Nephron progenitor cell (in vitro differentiated cells): Measurements from ENCODE around the gene RNF223.
"Not testable (repeated sequence)": the region's sequence is repeated elsewhere in the genome, so short reads cannot be mapped to it uniquely, and the experiment has no call there.

Experiments
- DNase-seq: peaks from one replicate; pipeline ENCODE4 v3.0.0; 2021
- H3K27ac Mint-ChIP-seq: 2 replicates; pipeline ENCODE4 v1.8.0; 2021; ENCODE audit warnings: mild to moderate bottlenecking, moderate library complexity, mixed read lengths
- H3K27me3 Mint-ChIP-seq: 2 replicates; pipeline ENCODE4 v1.8.0; 2021; ENCODE audit warnings: mild to moderate bottlenecking, low read depth, mixed read lengths; ENCODE audit not compliant: poor library complexity
- H3K36me3 Mint-ChIP-seq: 2 replicates; pipeline ENCODE4 v1.8.0; 2021; ENCODE audit warnings: low read depth, mixed read lengths
- H3K4me1 Mint-ChIP-seq: 2 replicates; pipeline ENCODE4 v1.8.0; 2021; ENCODE audit warnings: mixed read lengths
- H3K4me3 Mint-ChIP-seq: 2 replicates; pipeline ENCODE4 v1.8.0; 2021; ENCODE audit warnings: mild to moderate bottlenecking, moderate library complexity, mixed read lengths
- H3K9me3 Mint-ChIP-seq: 2 replicates; pipeline ENCODE4 v1.8.0; 2021; ENCODE audit warnings: mild to moderate bottlenecking, moderate library complexity, mixed read lengths
- TF ChIP-seq, protein P1 (sequence below): fragments of 200-600 bp; sonication (generic); IDR thresholded peaks from 2 replicates; pipeline ENCODE4 v1.5.0; 2021; ENCODE audit warnings: antibody characterized with exemption

The RNF223 gene

DNA sequence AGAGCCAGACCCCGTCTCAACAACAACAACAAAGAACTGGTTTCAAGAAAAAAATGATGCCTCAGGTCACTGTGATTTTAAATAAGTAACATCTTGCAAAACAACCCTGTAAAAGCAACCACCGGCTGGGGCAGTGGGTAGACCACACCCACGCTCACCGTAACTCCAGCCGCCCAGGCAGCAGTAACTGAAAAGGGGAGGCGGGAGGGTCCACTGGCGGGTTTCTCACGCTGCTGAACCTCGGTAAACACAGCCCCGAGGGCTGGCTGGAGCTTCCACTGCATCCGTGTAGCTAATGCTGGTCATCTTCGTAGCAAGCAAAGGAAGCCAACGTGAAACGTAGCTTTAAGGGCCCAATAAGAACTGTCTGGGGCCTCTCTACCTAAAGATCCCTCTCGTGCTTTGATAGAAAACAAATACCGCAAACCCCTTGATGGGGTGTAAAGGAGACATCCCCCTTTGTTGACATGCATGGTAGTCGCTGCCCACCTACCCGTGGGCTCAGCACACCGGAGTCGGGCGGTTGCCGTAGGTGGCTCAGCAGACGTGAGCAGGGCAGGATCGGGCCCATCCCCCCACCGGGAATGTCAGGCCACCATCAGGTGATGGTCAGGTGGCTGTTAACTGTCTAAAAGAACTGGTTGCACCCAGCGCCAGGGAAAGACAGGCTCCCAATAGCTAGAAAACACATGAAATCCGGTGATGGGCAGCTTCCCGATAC lies 37.6 kb upstream of the RNF223 start:
- DNase-seq = no peak
- TF ChIP-seq, protein P1, sequence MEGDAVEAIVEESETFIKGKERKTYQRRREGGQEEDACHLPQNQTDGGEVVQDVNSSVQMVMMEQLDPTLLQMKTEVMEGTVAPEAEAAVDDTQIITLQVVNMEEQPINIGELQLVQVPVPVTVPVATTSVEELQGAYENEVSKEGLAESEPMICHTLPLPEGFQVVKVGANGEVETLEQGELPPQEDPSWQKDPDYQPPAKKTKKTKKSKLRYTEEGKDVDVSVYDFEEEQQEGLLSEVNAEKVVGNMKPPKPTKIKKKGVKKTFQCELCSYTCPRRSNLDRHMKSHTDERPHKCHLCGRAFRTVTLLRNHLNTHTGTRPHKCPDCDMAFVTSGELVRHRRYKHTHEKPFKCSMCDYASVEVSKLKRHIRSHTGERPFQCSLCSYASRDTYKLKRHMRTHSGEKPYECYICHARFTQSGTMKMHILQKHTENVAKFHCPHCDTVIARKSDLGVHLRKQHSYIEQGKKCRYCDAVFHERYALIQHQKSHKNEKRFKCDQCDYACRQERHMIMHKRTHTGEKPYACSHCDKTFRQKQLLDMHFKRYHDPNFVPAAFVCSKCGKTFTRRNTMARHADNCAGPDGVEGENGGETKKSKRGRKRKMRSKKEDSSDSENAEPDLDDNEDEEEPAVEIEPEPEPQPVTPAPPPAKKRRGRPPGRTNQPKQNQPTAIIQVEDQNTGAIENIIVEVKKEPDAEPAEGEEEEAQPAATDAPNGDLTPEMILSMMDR = no peak
- H3K4me3 Mint-ChIP-seq = peak overlapping the region; percentile 32

DNA sequence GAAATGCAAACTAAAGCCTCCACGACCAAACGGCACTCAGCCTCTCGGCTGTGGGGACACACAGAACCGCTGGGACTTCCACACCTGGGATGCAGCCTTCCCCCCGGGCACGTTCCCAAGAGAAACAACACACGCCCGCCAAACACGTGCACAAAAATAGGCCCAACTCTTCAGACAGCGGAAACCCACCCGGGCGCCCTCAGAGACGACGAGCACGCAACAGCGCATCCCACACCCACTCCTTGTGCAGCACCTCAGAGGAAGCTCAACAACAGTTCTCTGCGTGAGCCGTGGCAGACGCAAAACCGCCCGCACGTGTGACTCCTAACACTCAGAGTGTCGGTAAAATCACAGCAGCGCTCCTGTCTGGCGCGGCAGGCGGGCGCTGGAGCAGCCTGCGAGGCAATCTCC lies 36.5 kb upstream of the RNF223 start:
- TF ChIP-seq, protein P1 = no peak
- Mint-ChIP-seq H3K4me3 (no peak overlapping the region), H3K27me3 (peaks cover 9% of the 10 kb centered on the region), H3K36me3 (peaks cover 84% of the 10 kb centered on the region), H3K9me3 (peaks cover 76% of the 10 kb centered on the region), H3K27ac (no peak overlapping the region), H3K4me1 (peaks cover 22% of the 10 kb centered on the region)
- no peak for DNase-seq

More for the DNA sequence above, 37.6 kb upstream of the RNF223 start:
- Mint-ChIP-seq H3K27me3 (peaks cover 9% of the 10 kb centered on the region), H3K27ac (no peak overlapping the region), H3K9me3 (peaks cover 67% of the 10 kb centered on the region), H3K36me3 (peaks cover 74% of the 10 kb centered on the region), H3K4me1 (peaks cover 22% of the 10 kb centered on the region)

DNA sequence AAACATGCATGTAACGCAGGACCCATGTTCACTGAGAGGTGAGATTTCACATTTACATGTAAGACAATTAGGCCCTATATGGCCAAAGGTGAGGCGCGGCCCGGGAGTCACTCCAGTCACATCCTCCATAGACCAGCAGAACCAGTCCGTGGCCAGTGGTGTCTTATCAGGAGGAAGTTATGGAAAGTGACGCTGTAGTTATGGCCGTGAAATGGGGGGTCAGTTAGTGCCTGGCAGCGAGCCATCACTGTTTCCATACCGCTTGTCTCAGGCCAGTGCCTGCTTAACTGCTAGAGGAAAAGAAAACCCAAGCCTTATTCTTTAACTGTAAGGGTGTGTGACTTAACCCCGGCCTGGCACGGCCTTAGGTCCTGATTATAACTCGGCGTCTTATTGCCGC lies 35.6 kb upstream of the RNF223 start:
- H3K27ac Mint-ChIP-seq = no peak overlapping the region
- peaks cover 16% of the 10 kb centered on the region for H3K4me1 Mint-ChIP-seq
- no peak overlapping the region for H3K4me3 Mint-ChIP-seq
- H3K36me3 Mint-ChIP-seq = peaks cover 84% of the 10 kb centered on the region
- H3K27me3 Mint-ChIP-seq = peaks cover 9% of the 10 kb centered on the region
- peaks cover 74% of the 10 kb centered on the region for H3K9me3 Mint-ChIP-seq
- no peak for DNase-seq
- TF ChIP-seq, protein P1 = no peak

DNA sequence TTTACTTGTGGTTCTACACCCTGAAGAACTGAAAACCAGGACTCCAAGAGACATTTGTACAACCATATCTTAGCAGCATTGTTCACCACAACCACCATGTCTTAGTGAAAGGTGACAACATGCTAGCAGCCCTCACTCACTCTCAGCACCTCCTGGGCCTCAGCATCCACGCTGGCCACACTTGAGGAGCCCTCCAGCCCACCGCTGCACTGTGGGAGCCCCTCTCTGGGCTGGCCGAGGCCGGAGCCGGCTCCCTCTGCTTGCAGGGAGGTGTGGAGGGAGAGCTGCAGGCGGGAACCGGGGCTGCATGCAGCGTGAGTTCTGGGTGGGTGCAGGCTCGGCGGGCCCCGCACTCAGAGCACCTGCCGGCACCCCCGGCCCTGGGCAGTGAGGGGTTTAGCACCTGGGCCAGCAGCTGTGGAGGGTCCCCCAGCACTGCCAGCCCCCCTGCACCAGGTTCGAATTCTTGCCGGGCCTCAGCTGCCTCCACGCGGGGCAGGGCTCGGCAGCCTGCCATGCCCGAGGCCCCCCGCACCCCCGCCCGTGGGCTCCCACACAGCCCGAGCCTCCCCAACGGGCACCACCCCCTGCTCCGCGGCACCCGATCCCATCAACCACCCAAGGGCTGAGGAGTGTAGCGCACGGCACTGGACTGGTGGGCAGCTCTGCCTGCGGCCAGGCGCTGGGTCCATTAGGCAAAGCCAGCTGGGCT lies 32.6 kb upstream of the RNF223 start:
- Mint-ChIP-seq H3K9me3 (peaks cover 54% of the 10 kb centered on the region), H3K27me3 (peaks cover 8% of the 10 kb centered on the region), H3K4me1 (peaks cover 8% of the 10 kb centered on the region), H3K36me3 (peaks cover 74% of the 10 kb centered on the region), H3K27ac (no peak overlapping the region), H3K4me3 (no peak overlapping the region)
- DNase-seq = no peak
- TF ChIP-seq, protein P1 = no peak

DNA sequence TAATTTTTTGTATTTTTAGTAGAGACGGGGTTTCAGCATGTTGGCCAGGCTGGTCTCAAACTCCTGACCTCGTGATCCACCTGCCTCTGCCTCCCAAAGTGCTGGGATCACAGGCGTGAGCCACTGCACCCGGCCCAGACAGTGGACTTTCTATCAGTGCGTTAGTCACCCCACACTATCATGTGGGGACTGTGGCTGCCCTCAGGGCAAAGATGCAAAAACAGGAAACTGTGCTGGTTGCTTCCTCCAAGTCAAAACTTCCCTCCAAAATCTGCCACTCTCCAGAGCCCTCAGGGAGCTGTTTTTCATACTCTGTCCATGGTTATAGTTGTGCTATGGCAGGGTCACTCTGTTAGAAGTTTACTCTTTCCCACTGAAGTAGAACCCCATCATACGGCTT lies 30.0 kb upstream of the RNF223 start:
- not testable (repeated sequence) for H3K27ac Mint-ChIP-seq, H3K4me1 Mint-ChIP-seq, DNase-seq, H3K4me3 Mint-ChIP-seq, H3K27me3 Mint-ChIP-seq
- H3K9me3 Mint-ChIP-seq = peaks cover 59% of the 10 kb centered on the region
- H3K36me3 Mint-ChIP-seq = peaks cover 71% of the 10 kb centered on the region

DNA sequence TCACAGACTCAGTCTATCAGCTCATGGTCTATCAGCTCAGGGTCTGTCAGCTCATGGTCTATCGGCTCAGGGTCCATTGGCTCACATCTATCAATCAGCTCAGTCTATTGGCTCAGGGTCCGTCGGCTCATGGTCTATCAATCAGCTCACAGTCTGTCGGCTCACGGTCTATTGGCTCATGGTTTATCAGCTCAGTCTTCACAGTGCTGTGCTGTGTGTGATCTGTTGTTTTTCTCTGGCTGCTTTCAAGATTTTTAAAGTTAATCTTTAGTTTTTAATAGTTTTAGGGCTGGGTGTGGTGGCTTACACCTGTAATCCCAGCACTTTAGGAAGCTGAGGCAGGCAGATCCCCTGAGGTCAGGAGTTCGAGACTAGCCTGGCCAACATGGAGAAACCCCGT lies 27.4 kb upstream of the RNF223 start:
- TF ChIP-seq, protein P1 = no peak
- DNase-seq = no peak
- Mint-ChIP-seq H3K4me1 (peaks cover 4% of the 10 kb centered on the region), H3K4me3 (no peak overlapping the region), H3K9me3 (peaks cover 61% of the 10 kb centered on the region), H3K27me3 (peaks cover 6% of the 10 kb centered on the region), H3K36me3 (peaks cover 64% of the 10 kb centered on the region), H3K27ac (no peak overlapping the region)
